ENCODE data around the gene ANKRD53. TPM values are rescaled to one million over a fixed set of nuclear protein-coding genes. Genes with fewer than 3 reads are reported as not detected.

Gene ANKRD53
- total RNA-seq, 2 donors from 2014 or later: 0.78 to 1.7 TPM

DNA sequence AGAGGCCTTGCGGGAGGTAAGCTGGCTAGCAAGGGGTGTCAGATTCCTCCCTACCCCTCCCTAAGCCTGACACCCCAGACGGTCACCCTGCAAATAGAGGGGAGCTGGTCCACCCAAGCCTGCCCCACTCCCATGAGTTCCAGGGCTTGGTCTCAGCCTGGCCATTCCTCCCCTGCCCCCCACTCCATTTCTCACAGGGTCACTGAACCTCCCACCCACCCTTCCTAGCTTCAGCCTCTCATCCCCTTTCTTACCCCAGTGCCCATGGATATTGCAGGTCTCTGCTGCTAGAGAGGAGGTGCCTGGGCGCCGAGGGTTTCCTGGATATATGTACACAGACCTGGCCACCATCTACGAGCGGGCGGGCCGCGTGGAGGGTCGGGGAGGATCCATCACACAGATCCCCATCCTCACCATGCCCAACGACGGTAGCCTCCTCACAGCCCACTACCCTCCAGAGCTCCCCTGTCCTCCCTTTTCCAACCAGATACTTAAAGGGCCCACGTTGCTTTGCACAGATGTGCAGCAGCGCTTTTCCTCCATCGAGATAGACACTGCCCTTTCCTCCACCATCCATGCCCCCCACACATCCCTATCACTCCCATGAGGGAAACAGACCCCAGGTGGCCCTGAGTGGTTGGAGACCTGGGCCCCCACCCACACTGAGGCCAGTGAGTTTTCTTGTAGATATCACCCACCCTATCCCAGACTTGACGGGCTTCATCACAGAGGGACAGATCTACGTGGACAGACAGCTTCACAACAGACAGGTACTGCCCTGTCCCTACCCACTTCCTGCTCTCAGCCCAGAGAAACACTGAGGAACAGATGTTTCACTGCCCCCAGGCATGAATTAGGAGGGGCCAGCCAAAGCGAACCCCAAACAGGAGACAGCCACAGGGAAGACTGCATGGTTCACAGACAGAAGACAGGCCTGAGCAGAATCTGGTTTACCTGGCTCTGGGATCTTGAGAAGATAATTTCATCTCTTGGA lies 15.2 kb upstream of the ANKRD53 start:
- TF ChIP-seq, protein P1, sequence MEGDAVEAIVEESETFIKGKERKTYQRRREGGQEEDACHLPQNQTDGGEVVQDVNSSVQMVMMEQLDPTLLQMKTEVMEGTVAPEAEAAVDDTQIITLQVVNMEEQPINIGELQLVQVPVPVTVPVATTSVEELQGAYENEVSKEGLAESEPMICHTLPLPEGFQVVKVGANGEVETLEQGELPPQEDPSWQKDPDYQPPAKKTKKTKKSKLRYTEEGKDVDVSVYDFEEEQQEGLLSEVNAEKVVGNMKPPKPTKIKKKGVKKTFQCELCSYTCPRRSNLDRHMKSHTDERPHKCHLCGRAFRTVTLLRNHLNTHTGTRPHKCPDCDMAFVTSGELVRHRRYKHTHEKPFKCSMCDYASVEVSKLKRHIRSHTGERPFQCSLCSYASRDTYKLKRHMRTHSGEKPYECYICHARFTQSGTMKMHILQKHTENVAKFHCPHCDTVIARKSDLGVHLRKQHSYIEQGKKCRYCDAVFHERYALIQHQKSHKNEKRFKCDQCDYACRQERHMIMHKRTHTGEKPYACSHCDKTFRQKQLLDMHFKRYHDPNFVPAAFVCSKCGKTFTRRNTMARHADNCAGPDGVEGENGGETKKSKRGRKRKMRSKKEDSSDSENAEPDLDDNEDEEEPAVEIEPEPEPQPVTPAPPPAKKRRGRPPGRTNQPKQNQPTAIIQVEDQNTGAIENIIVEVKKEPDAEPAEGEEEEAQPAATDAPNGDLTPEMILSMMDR (IDR thresholded peaks at IDR 0.05): no peak
- no peaks in the 10 kb centered on the region for H3K36me3 ChIP-seq
- H3K9me3 ChIP-seq: no peaks in the 10 kb centered on the region
- peaks cover 0 to 8% of the 10 kb centered on the region in 2 donors for H3K4me1 ChIP-seq
- peaks cover 0 to 5% of the 10 kb centered on the region in 2 donors for H3K27me3 ChIP-seq
- no peak overlapping the region for H3K27ac ChIP-seq
- H3K4me3 ChIP-seq: no peak overlapping the region
- DNase-seq (ENCODE audit: low spot score): peak; percentile 48

DNA sequence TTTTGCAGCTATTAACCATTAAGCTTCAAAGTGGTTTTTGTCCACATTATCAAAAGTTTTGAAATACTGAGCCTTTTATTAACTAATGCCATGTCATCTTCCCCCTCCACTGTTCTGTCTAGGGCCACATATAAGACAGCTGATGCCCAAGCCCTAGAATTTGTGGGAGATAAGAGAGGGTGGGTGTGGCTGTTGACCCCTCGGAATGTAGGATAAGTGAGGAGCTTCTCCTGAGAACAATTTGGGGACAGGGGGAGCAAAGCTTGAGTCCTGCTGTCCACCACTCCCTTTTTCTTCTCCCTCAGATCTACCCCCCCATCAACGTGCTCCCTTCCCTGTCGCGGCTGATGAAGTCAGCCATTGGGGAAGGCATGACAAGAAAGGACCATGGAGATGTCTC lies 14.3 kb upstream of the ANKRD53 start:
- TF ChIP-seq, protein P1 (IDR thresholded peaks at IDR 0.05): no peak
- DNase-seq (ENCODE audit: low spot score): no peak

DNA sequence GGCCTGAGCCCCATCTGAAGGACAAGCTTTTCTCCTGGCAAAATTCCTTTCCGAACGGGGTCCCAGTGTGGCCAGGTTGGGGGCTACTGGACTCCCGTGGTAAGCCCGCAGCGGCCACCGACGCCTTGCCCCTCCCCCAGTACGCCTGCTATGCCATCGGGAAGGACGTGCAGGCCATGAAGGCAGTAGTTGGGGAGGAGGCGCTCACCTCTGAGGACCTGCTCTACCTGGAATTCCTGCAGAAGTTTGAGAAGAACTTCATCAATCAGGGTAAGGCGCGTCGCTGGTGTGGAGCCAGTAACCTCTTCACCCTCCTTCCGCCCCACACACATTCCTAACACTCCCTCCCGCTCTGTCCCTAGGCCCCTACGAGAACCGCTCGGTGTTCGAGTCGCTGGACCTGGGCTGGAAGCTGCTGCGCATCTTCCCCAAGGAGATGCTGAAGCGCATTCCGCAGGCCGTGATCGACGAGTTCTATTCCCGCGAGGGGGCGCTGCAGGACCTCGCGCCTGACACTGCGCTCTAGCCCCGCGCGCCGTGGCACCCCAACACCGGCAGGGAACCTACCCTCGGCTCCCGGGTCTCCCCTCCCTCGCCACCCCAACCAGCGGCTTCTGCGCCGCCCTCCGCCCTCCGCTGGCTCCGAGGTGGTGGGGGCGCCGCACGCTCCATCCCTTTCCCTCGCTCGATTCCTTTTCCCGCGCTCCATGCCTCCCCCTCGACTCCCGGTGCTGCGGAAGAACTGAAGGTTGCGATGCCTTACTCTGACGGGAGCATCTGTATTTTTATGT lies 13.6 kb upstream of the ANKRD53 start:
- Histone ChIP-seq H3K9me3 (no peaks in the 10 kb centered on the region), H3K4me3 (peak overlapping the region; percentile 16 to 50), H3K27me3 (peaks cover 0 to 5% of the 10 kb centered on the region in 2 donors), H3K36me3 (no peaks in the 10 kb centered on the region), H3K27ac (no peak overlapping the region), H3K4me1 (peaks cover 0 to 8% of the 10 kb centered on the region in 2 donors)
- peak; percentile 73 for DNase-seq (ENCODE audit: low spot score)
- TF ChIP-seq, protein P1 (IDR thresholded peaks at IDR 0.05): peak; percentile 82 to 85

More for the DNA sequence above, 14.3 kb upstream of the ANKRD53 start:
- H3K36me3 ChIP-seq: no peaks in the 10 kb centered on the region
- peaks cover 0 to 8% of the 10 kb centered on the region in 2 donors for H3K4me1 ChIP-seq
- peaks cover 0 to 5% of the 10 kb centered on the region in 2 donors for H3K27me3 ChIP-seq
- no peak overlapping the region for H3K4me3 ChIP-seq
- H3K27ac ChIP-seq: no peak overlapping the region
- no peaks in the 10 kb centered on the region for H3K9me3 ChIP-seq

DNA sequence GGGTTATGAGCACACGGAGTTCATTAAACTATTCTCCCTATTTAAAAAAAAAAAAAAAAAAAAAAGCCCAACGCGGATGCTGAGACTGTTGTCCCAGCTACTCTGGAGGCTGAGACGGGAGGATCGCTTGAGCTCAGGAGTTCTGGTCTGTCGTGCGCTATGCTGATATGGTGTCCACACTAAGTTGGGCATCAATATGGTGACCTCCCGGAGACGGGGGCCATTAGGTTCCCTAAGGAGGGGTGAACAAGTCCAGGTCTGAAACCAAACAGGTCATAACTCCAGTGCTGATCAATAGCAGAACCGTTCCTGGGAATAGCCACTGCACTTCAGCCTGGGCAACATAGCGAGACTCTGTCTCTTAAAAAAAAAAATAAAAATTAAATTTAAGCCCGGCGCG lies 12.9 kb upstream of the ANKRD53 start:
- H3K4me3 ChIP-seq: peak overlapping the region in 1 of 2 donors; percentile 50
- no peaks in the 10 kb centered on the region for H3K36me3 ChIP-seq
- TF ChIP-seq, protein P1 (IDR thresholded peaks at IDR 0.05): no peak
- H3K4me1 ChIP-seq: peaks cover 0 to 8% of the 10 kb centered on the region in 2 donors
- no peak overlapping the region for H3K27ac ChIP-seq
- DNase-seq (ENCODE audit: low spot score): no peak
- H3K9me3 ChIP-seq: no peaks in the 10 kb centered on the region
- peaks cover 0 to 5% of the 10 kb centered on the region in 2 donors for H3K27me3 ChIP-seq

DNA sequence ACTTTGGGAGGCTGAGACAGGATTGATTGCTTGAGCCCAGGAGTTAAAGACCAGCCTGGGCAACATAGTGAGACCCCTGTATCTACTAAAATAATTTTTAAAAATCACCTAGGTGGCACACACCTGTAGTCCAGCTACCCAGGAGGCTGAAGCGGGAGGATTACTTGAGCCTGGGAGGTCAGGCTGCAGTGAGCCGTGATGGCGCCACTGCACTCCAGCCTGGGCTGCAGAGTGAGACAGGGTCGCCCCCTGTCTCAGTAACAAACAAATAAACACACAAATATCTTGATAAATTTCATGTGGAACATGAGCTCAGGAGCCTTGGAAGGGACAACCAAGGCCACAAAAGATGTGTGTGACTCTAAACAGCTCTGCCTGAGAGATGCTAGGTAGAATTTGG lies 11.7 kb upstream of the ANKRD53 start:
- Histone ChIP-seq H3K27ac (no peak overlapping the region), H3K4me1 (peaks cover 0 to 8% of the 10 kb centered on the region in 2 donors), H3K9me3 (no peaks in the 10 kb centered on the region), H3K36me3 (no peaks in the 10 kb centered on the region), H3K4me3 (no peak overlapping the region), H3K27me3 (peaks cover 0 to 5% of the 10 kb centered on the region in 2 donors)
- TF ChIP-seq, protein P1 (IDR thresholded peaks at IDR 0.05): no peak
- DNase-seq (ENCODE audit: low spot score): no peak
